DMS114 treated with DMSO at 0.1 percent for 48 hours (cell line): ENCODE measurements around the gene PCDH15.

Experiments used
- DNase-seq: peaks from one replicate; lab custom pipeline; 2025; ENCODE audit not compliant: unreplicated experiment; lab: John Stamatoyannopoulos, UW

The PCDH15 gene

GRCh38 chr10:53886325-53887300, 914.4 kb downstream of the PCDH15 start:
- no peak for DNase-seq

GRCh38 chr10:53864846-53865245, 936.2 kb downstream of the PCDH15 start:
- no peak for DNase-seq

- no peak for DNase-seq
Measured at GRCh38 chr10:53852450-53853175, 948.4 kb downstream of the PCDH15 start.

- DNase-seq = no peak
Measured at GRCh38 chr10:53846809-53847208, 954.2 kb downstream of the PCDH15 start.

GRCh38 chr10:53843736-53844362, 957.2 kb downstream of the PCDH15 start:
- DNase-seq = no peak

GRCh38 chr10:53841483-53842145, 959.4 kb downstream of the PCDH15 start:
- DNase-seq = no peak

GRCh38 chr10:53840653-53841052, 960.4 kb downstream of the PCDH15 start:
- no peak for DNase-seq

- DNase-seq = peak; percentile 34
Measured at GRCh38 chr10:53839440-53840039, 961.5 kb downstream of the PCDH15 start.

GRCh38 chr10:53836638-53837037, 964.4 kb downstream of the PCDH15 start:
- DNase-seq = no peak

- no peak for DNase-seq
Measured at GRCh38 chr10:53833908-53834307, 967.1 kb downstream of the PCDH15 start.

GRCh38 chr10:53827261-53827660, 973.8 kb downstream of the PCDH15 start:
- DNase-seq = no peak

- DNase-seq = no peak
Measured at GRCh38 chr10:53808677-53809372, 992.2 kb downstream of the PCDH15 start.

- no peak for DNase-seq
Measured at GRCh38 chr10:53786236-53786900, 1014.7 kb downstream of the PCDH15 start.

GRCh38 chr10:53771701-53772100, 1029.3 kb downstream of the PCDH15 start:
- DNase-seq = no peak

GRCh38 chr10:53770903-53771302, 1030.1 kb downstream of the PCDH15 start:
- no peak for DNase-seq

GRCh38 chr10:53765311-53765710, 1035.7 kb downstream of the PCDH15 start:
- DNase-seq = no peak

GRCh38 chr10:53754596-53755250, 1046.3 kb downstream of the PCDH15 start:
- DNase-seq = no peak
